Peyer's patch (tissue), 4 donors: Measurements from ENCODE around the gene ALS2CL. TPM values are rescaled to one million over a fixed set of nuclear protein-coding genes. Genes with fewer than 3 reads are reported as not detected.

Experiments used
- DNase-seq, 3 donors: peaks; one replicate each; pipeline ENCODE4 v3.0.0-alpha.2; 2017 to 2019
- H3K27ac ChIP-seq, 4 donors: fragments of 200-600 bp; sonication (generic); one replicate each; pipeline ENCODE4 v1.5.1; 2016 to 2019
- H3K27me3 ChIP-seq, 2 donors: fragments of 200-600 bp; sonication (generic); one replicate each; pipeline ENCODE4 v1.5.1; 2019
- H3K36me3 ChIP-seq, 3 donors: fragments of 200-600 bp; sonication (generic); one replicate each; pipeline ENCODE4 v1.5.1; 2016 to 2019
- H3K4me1 ChIP-seq, 4 donors: fragments of 200-600 bp; sonication (generic); one replicate each; pipeline ENCODE4 v1.5.1; 2016 to 2019
- H3K4me3 ChIP-seq, 4 donors: fragments of 200-600 bp; sonication (generic); 1 replicate in 3 of 4; 2 replicates in 1 of 4; pipeline ENCODE4 v1.5.1; 2016 to 2019; ENCODE audit warnings: mild to moderate bottlenecking in 1 of 4
- H3K9me3 ChIP-seq, 4 donors: fragments of 200-600 bp; sonication (generic); one replicate each; pipeline ENCODE4 v1.5.1; 2016 to 2019; ENCODE audit warnings: mild to moderate bottlenecking in 1 of 4
- POLR2A ChIP-seq, 2 donors: fragments of 450-650 bp; IDR thresholded peaks; one replicate each; pipeline ENCODE4 v1.5.1; 2017; ENCODE audit warnings: antibody characterized with exemption in 2 of 2, mild to moderate bottlenecking in 2 of 2, moderate library complexity in 2 of 2
- total RNA-seq, 4 donors: library from RNA; depleted of rRNA; stranded (reverse); fragments of >200 nt; gene quantifications; one replicate each; pipeline ENCODE4 v1.1.0, GENCODE V29; 2016
- TF ChIP-seq, protein P1 (sequence below), 6 experiments: fragments of 450-650 bp in 4 of 6; fragments of 200-600 bp in 2 of 6; sonication (generic) in 1 of 6; IDR thresholded peaks; one replicate each; pipeline ENCODE4 v1.5.1; 2017 to 2019; ENCODE audit warnings: antibody characterized with exemption in 6 of 6, mild to moderate bottlenecking in 3 of 6, moderate library complexity in 1 of 6

The ALS2CL gene
- total RNA-seq, 4 donors from 2014 or later = 64.3 to 113 (median 82.7) TPM

DNA sequence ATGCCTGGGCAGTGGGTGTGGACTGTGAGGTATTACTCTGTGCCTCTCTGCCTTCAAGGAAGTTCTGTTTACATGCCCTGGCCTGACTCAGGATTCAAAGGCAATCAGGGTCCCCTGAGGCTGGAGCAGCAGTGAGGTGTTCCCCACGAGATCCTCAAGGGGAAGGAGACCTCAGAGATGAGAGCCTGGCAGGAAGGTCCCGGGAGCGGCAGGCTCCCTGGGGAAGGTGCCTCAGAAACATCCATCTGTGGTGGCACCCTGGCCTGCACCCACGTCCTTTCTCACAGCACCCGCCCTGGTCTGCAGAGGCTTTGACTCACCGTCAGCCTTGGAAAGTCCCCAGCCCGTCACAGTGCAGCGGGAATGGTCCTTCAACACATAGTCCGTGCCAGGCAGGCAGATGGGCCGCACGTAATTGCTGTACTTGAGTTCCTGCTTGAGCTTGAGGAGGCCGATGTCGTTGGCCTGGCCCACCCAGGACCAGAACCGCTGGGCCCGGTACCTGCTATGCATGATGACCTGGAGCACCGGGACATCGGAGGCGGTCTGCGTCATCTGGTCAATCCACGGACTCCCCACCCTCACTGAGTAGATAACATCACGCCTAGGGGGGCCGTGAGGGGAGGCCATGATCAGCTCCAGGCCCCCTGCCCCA is 20.5 kb upstream of the ALS2CL start:
- no peak for TF ChIP-seq POLR2A (IDR thresholded peaks at IDR 0.05)
- TF ChIP-seq, protein P1, sequence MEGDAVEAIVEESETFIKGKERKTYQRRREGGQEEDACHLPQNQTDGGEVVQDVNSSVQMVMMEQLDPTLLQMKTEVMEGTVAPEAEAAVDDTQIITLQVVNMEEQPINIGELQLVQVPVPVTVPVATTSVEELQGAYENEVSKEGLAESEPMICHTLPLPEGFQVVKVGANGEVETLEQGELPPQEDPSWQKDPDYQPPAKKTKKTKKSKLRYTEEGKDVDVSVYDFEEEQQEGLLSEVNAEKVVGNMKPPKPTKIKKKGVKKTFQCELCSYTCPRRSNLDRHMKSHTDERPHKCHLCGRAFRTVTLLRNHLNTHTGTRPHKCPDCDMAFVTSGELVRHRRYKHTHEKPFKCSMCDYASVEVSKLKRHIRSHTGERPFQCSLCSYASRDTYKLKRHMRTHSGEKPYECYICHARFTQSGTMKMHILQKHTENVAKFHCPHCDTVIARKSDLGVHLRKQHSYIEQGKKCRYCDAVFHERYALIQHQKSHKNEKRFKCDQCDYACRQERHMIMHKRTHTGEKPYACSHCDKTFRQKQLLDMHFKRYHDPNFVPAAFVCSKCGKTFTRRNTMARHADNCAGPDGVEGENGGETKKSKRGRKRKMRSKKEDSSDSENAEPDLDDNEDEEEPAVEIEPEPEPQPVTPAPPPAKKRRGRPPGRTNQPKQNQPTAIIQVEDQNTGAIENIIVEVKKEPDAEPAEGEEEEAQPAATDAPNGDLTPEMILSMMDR (IDR thresholded peaks at IDR 0.05) = no peak
- H3K4me3 ChIP-seq = no peak overlapping the region
- H3K27me3 ChIP-seq = no peaks in the 10 kb centered on the region
- DNase-seq = peak in 2 of 3 donors; percentile 40 to 45
- no peaks in the 10 kb centered on the region for H3K4me1 ChIP-seq
- no peak overlapping the region for H3K27ac ChIP-seq
- no peaks in the 10 kb centered on the region for H3K9me3 ChIP-seq
- H3K36me3 ChIP-seq = no peaks in the 10 kb centered on the region

DNA sequence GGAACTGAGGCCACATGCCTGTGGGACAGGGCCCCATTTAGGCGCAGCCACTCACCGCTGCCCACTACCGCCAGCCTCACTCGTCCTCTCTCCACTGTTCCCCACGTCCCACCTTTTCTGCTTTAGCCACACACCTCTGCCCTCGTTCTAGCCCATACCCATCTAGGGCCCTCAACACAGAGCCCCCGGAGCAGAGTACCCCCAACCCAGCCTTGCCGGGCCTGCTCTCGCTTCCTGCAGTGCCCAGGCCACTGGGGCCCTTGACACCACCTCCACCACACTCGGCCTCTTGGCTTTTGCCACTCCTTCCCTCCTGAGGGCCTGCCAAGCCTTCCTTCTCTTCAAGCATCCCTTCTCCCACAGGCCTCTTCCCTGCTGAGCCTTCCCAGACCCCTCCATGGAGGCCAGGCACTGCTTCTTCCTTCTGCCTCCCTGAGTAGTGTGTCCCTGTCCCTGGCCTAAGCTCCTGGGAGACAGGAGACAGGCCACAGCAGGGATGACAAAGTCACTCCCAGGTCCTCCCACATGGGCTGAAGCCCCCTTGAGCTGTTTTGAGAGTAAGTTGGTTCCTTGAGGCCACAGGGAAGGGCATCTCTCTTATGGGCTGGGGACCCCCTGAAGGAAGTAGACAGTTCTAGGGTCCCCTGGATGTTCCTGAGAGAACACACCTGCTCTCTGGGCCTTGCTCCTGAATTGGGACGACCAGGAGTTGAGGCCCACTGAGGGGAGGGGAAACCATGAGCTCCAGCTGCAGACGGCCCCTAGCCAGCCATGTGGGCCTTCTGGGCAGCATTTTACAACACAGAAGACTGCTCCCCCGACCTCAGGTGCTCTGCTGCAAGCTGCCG is 19.8 kb upstream of the ALS2CL start:
- peak in 2 of 3 donors; percentile 28 to 40 for DNase-seq
- H3K27ac ChIP-seq = no peak overlapping the region
- H3K4me1 ChIP-seq = no peaks in the 10 kb centered on the region
- no peaks in the 10 kb centered on the region for H3K9me3 ChIP-seq
- H3K4me3 ChIP-seq = no peak overlapping the region
- no peaks in the 10 kb centered on the region for H3K36me3 ChIP-seq
- TF ChIP-seq, protein P1 (IDR thresholded peaks at IDR 0.05) = no peak
- no peak for TF ChIP-seq POLR2A (IDR thresholded peaks at IDR 0.05)
- H3K27me3 ChIP-seq = no peaks in the 10 kb centered on the region

DNA sequence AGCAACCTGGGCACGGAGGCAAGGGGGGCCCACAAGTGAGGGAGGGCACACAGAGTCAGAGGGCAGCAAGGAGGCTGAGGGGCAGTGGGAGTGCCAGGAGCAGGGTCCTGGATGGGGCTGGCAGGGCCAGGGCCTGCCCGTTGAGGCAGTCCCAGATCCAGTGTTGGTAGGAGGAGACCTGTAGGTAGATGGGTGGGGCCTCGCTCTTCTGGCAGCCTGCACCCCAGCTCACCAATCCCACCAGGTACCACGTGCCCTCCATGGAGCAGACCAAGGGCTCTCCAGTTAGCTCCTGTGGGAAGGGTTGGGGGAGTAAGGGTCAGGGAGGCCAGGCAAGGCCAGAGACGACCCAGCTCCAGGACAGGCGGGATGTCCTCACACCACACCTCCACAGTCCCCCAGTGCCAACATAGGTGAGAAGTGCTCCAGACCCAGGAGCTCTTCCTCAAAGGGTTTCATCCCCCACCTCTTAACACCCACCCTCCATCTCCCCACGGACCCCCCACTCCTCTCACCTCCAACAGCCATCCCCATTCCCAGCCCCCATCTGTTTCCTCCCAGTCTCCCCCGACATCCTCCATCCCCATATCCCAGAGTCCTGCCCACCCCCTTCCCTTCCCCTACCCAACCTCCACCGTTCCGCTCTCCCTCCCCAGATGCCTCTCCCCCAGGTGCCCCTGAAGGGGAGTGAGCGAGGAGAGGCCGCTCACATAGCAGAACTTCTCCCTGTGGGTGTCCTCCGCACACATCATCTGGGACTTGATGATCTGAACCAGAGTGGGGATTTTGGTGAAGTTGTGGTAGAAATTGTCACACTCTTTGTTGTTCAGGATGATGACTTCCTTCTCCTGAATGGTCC is 18.9 kb upstream of the ALS2CL start:
- DNase-seq = peak in 2 of 3 donors; percentile 28 to 34
- TF ChIP-seq, protein P1 (IDR thresholded peaks at IDR 0.05) = no peak
- TF ChIP-seq POLR2A (IDR thresholded peaks at IDR 0.05) = no peak
- no peaks in the 10 kb centered on the region for H3K4me1 ChIP-seq
- no peaks in the 10 kb centered on the region for H3K36me3 ChIP-seq
- H3K4me3 ChIP-seq = no peak overlapping the region
- H3K27me3 ChIP-seq = no peaks in the 10 kb centered on the region
- no peak overlapping the region for H3K27ac ChIP-seq
- H3K9me3 ChIP-seq = no peaks in the 10 kb centered on the region

DNA sequence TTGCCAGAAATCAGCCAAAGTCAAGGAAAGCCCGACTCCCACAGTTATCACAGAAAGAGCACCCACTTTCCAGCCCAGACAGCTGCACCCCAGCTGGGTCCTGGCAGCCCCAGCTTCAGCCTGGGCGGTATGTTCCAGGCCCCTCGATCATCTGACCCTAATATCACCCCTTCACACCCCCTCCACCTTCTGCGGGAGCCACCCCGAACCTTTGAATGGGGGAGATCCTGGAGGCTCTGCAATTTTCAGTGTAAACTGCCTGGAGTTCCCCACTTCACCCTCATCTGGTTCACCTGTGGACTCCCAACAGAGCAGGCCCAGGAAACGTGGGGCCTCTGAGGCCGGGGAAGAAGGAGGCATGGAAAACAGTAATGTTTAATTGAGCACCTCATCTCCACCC is 18.3 kb upstream of the ALS2CL start:
- Histone ChIP-seq H3K27ac (no peak overlapping the region), H3K9me3 (no peaks in the 10 kb centered on the region), H3K4me1 (no peaks in the 10 kb centered on the region), H3K36me3 (no peaks in the 10 kb centered on the region), H3K27me3 (no peaks in the 10 kb centered on the region), H3K4me3 (no peak overlapping the region)
- TF ChIP-seq, protein P1 (IDR thresholded peaks at IDR 0.05) = no peak
- TF ChIP-seq POLR2A (IDR thresholded peaks at IDR 0.05) = no peak
- no peak for DNase-seq

DNA sequence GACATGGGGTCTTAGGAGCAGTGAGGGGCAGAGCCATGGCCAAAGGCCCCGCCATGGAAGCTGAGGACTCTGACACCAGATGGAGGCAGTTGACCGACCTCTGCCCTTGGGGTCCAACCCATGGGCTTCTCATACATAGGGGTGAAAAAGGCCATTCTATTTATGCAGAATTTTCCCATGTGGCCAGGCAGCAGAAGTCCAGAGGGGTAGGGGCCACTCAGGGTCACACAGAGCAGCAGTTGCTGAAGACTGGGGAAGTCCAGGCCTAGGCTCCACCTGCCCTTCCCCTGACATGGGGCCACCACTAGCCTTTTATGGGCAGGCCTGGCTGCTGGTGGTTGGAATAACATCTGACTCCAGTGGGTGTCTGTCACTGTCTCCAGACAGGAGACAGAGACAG is 17.8 kb upstream of the ALS2CL start:
- no peaks in the 10 kb centered on the region for H3K36me3 ChIP-seq
- H3K27me3 ChIP-seq = no peaks in the 10 kb centered on the region
- TF ChIP-seq, protein P1 (IDR thresholded peaks at IDR 0.05) = no peak
- no peak for TF ChIP-seq POLR2A (IDR thresholded peaks at IDR 0.05)
- H3K4me1 ChIP-seq = no peaks in the 10 kb centered on the region
- no peaks in the 10 kb centered on the region for H3K9me3 ChIP-seq
- H3K27ac ChIP-seq = no peak overlapping the region
- H3K4me3 ChIP-seq = no peak overlapping the region
- DNase-seq = peak in 1 of 3 donors; percentile 28
